ENCODE data around the gene TRAF6.

DNA sequence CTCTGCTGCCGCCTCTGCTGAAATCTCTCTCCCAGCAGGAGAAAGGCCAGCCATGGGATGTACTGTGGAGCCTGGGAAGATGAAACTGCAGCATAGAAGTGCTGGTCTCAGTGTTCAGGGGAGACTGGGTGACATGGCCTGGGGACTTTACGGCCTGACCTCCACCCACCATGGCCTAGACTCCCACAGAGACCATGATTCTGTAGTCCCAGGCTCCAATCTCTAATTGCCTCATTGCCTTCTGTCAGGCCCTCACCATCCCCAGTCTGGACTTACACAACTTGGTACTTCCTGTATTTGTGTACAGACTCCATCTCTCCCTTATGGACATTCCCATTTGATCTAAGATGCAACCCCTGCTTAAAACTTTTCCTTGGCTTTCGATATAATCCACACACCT is 43.1 kb downstream of the TRAF6 start:
- TF ChIP-seq, protein P1, sequence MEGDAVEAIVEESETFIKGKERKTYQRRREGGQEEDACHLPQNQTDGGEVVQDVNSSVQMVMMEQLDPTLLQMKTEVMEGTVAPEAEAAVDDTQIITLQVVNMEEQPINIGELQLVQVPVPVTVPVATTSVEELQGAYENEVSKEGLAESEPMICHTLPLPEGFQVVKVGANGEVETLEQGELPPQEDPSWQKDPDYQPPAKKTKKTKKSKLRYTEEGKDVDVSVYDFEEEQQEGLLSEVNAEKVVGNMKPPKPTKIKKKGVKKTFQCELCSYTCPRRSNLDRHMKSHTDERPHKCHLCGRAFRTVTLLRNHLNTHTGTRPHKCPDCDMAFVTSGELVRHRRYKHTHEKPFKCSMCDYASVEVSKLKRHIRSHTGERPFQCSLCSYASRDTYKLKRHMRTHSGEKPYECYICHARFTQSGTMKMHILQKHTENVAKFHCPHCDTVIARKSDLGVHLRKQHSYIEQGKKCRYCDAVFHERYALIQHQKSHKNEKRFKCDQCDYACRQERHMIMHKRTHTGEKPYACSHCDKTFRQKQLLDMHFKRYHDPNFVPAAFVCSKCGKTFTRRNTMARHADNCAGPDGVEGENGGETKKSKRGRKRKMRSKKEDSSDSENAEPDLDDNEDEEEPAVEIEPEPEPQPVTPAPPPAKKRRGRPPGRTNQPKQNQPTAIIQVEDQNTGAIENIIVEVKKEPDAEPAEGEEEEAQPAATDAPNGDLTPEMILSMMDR (IDR thresholded peaks at IDR 0.05; ENCODE audit: low read depth, low read length, missing input control) = no peak
- no peak for TF ChIP-seq RXRA (IDR thresholded peaks at IDR 0.05)
